GM19467 (cell line): ENCODE data around the gene PTPRN2.
A peak's percentile ranks its signal among the peaks of the same experiment; 100 is the strongest.

Experiments
- ATAC-seq: cut with Tn5 transposase; IDR thresholded peaks from one replicate; pipeline ENCODE4 v1.9.1; 2021; ENCODE audit warnings: mild to moderate bottlenecking, moderate library complexity; ENCODE audit not compliant: unreplicated experiment

The PTPRN2 gene

GRCh38 chr7:157539521-157539920 is 1048.1 kb downstream of the PTPRN2 start:
- ATAC-seq: no peak

GRCh38 chr7:157538735-157539134 is 1048.9 kb downstream of the PTPRN2 start:
- no peak for ATAC-seq

- ATAC-seq: no peak
Observed at GRCh38 chr7:157538321-157538720, 1049.3 kb downstream of the PTPRN2 start.

- ATAC-seq: no peak
Observed at GRCh38 chr7:157537056-157537455, 1050.6 kb downstream of the PTPRN2 start.

- no peak for ATAC-seq
Observed at GRCh38 chr7:157532068-157532467, 1055.6 kb downstream of the PTPRN2 start.

- ATAC-seq: no peak
Observed at GRCh38 chr7:157529768-157530560, 1057.7 kb downstream of the PTPRN2 start.

GRCh38 chr7:157528785-157529341 is 1058.8 kb downstream of the PTPRN2 start:
- no peak for ATAC-seq

- no peak for ATAC-seq
Observed at GRCh38 chr7:157527686-157528085, 1059.9 kb downstream of the PTPRN2 start.

- ATAC-seq: no peak
Observed at GRCh38 chr7:157526913-157527634, 1060.5 kb downstream of the PTPRN2 start.

- ATAC-seq: no peak
Observed at GRCh38 chr7:157526005-157526912, 1061.4 kb downstream of the PTPRN2 start.

- no peak for ATAC-seq
Observed at GRCh38 chr7:157525491-157525915, 1062.1 kb downstream of the PTPRN2 start.

- no peak for ATAC-seq
Observed at GRCh38 chr7:157524731-157525130, 1062.9 kb downstream of the PTPRN2 start.

- no peak for ATAC-seq
Observed at GRCh38 chr7:157523766-157524421, 1063.7 kb downstream of the PTPRN2 start.

GRCh38 chr7:157523371-157523765 is 1064.3 kb downstream of the PTPRN2 start:
- ATAC-seq: no peak

GRCh38 chr7:157522954-157523353 is 1064.7 kb downstream of the PTPRN2 start:
- ATAC-seq: no peak

GRCh38 chr7:157522189-157522588 is 1065.4 kb downstream of the PTPRN2 start:
- no peak for ATAC-seq

GRCh38 chr7:157521752-157522151 is 1065.9 kb downstream of the PTPRN2 start:
- ATAC-seq: no peak

- ATAC-seq: no peak
Observed at GRCh38 chr7:157521061-157521731, 1066.4 kb downstream of the PTPRN2 start.

- peak; percentile 95 for ATAC-seq
Observed at GRCh38 chr7:157520249-157520648, 1067.4 kb downstream of the PTPRN2 start.

- ATAC-seq: no peak
Observed at GRCh38 chr7:157519798-157520244, 1067.8 kb downstream of the PTPRN2 start.
